ENCODE data around the gene RAPGEF2. TPM values are rescaled to one million over a fixed set of nuclear protein-coding genes. Genes with fewer than 3 reads are reported as not detected.

The RAPGEF2 gene
- total and polyA plus RNA-seq, 10 of the 15 experiments (the other 5 are each of a cell fraction or from before 2014, with no cell fraction given), result 0.31 to 24.0 (median 2.9) TPM

DNA sequence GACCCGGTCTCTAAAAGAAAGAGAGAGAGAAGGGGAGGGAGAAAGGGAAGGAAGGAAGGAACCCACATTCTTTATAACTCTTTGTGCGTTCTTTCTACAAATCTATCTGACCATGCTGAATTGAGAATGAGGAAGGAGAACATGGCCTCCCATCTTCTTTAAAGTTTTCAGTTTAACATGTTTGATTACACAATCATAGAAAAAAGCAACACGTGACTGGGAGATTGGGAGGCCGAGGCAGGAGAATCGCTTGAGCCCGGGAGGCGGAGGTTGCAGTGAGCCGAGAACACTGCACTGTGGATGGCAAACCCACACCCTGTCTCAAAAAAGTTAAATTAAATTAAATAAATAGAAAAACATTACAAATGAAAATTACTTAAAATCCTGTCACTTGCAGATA lies 254.5 kb downstream of the RAPGEF2 start (continued):
- TF ChIP-seq JUND (IDR thresholded peaks at IDR 0.05; ENCODE audit: low read depth, low read length), result no peak
- TF ChIP-seq MEF2B (IDR thresholded peaks at IDR 0.05; ENCODE audit: partially characterized antibody, poor library complexity, severe bottlenecking), result no peak
- TF ChIP-seq ZBTB33 (IDR thresholded peaks at IDR 0.05), result no peak
- no peak for TF ChIP-seq RAD21 (IDR thresholded peaks at IDR 0.05; ENCODE audit: insufficient read depth, low read depth, low read length)
- TF ChIP-seq E4F1 (IDR thresholded peaks at IDR 0.05; ENCODE audit: borderline replicate concordance, partially characterized antibody), result no peak
- TF ChIP-seq MTA2 (IDR thresholded peaks at IDR 0.05; ENCODE audit: low read depth), result no peak
- TF ChIP-seq CBX3 (IDR thresholded peaks at IDR 0.05; ENCODE audit: borderline replicate concordance, low read depth), result no peak
- no peak for TF ChIP-seq PML (IDR thresholded peaks at IDR 0.05; ENCODE audit: low read length)
- no peak for TF ChIP-seq STAT3 (IDR thresholded peaks at IDR 0.05; ENCODE audit: low read depth, low read length)
- TF ChIP-seq TCF7 (IDR thresholded peaks at IDR 0.05; ENCODE audit: borderline replicate concordance), result no peak
- no peak for TF ChIP-seq RBBP5 (conservative IDR thresholded peaks at IDR 0.05)
